ENCODE measurements around the gene FAAP100.

The FAAP100 gene

DNA sequence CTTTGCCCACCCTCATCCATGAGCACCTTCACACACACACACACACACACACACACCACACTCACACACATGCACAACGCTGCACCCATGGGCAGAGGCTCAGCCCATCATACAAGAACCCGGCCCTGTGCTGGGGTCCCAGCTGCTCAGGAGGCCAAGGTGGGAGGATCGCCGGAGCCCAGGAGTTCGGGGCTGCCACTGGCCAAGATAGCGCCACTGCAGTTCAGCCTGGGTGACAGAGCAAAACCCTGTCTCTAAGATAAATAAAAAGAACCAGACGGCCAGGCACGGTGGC lies 27.3 kb downstream of the FAAP100 start:
- no peak for DNase-seq (ENCODE audit: low read depth)

DNA sequence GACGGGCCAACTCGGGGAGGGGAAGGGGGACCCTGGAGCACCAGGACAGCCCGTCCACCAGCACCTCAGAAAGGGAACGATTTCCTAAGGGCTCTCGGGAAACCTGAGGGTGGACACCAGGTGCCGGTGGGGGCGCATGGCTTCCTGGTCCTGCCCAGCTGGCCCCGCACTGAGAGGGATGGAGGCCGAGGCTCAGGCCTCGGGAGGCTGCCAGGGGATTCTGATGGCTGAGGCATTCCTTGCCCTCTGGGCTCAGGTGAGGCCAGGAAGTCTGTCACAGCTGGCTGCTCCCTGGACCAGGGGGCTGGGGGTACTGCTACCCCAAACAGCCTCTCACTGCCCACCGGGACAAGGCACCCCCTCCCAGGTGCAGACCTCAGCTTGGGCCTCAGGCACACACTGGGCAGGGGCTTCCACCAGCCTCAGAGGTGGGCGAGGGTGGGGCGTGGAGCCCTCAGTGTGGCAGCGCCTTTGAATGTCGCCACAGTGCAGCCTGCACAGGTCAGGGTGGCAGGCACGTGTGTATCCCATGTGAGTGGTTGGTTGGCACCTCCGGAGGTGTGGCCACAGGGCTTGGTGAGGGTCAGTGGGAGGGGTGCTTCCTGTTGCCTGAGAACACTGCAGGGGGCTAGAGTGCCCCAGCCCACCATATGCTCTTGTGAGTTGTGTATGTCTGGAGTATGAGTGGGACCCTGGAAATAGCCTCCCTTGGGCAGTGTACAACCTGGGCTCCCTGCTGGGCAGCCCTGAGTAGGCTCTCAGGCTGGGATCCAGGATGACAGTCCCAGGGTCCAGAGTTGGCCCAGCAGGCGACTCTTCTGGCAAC lies 27.9 kb downstream of the FAAP100 start:
- no peak for DNase-seq (ENCODE audit: low read depth)

DNA sequence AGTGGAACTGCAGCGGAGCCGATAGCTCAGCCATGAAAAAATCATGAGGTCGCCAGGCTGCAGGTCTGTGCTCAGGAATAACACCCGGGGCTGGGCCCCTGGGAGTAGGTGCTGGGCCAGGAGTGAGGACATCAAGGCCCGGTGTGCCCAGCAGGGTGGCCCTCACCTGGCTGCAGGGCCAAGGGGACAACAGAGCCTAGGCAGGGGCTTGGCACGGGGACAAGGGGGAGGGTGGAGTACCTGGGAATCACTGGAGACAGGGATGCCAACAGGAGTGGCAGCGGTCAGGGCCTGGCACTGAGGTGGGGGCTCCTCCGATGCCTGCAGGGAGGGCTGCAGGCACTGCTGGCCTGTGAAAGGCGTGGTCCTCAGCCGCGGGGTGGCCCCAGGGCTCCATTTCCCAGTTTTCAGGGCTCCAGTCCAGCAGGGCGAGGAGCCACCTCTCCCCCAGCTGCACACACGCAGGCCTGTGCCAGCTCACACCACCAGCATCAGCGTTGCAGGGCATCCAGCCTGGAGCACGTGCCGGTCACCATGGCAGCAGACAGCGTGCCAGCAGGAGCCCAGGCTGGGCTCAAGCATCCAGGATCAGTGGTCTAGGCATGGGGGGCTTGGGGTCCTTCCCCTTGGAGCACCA lies 28.6 kb downstream of the FAAP100 start:
- DNase-seq (ENCODE audit: low read depth): no peak

DNA sequence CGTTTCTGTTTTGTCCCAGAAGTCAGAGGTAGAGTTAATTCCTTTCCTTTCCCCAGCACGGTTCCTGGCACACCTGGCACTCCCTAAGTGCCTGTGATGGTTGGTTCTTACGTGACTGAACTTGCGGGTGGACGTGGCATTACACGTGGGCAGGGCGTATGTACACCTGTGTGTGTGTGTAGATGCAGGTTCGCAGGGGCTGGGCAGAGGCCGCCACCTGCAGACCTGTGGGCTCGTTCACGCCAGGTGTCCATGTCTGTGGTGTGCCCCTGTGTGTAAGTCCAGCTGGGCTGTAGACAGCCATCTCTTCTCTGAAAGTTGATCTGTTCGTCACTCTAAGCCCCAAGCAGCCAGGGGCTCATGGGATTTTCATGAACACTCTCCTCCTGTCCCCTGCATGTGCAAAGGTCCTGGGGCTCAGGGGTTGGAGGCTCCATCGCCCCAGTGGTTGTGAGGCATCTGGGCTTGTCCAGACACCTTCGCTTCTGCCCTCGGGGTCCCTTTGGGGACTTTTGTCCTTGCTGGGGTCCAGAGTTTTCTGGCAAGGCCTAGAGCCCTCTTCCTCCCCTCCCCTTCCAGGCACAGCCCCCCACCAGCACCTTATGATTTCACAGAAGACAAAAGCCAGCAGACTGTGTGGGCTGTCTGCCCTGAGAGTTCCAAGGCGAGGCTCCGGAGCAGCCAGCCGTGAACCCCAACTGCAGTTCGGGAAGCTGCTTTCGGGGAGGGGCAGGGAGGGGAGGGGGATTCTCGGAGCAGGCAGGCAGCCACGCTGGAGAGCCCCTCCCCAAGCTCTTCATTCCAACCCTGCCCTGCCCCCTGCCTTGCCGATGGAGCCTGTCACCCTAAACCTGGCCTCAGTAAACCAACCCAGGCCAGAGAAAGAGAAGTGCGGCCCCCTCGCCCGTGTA lies 29.4 kb downstream of the FAAP100 start:
- no peak for DNase-seq (ENCODE audit: low read depth)

DNA sequence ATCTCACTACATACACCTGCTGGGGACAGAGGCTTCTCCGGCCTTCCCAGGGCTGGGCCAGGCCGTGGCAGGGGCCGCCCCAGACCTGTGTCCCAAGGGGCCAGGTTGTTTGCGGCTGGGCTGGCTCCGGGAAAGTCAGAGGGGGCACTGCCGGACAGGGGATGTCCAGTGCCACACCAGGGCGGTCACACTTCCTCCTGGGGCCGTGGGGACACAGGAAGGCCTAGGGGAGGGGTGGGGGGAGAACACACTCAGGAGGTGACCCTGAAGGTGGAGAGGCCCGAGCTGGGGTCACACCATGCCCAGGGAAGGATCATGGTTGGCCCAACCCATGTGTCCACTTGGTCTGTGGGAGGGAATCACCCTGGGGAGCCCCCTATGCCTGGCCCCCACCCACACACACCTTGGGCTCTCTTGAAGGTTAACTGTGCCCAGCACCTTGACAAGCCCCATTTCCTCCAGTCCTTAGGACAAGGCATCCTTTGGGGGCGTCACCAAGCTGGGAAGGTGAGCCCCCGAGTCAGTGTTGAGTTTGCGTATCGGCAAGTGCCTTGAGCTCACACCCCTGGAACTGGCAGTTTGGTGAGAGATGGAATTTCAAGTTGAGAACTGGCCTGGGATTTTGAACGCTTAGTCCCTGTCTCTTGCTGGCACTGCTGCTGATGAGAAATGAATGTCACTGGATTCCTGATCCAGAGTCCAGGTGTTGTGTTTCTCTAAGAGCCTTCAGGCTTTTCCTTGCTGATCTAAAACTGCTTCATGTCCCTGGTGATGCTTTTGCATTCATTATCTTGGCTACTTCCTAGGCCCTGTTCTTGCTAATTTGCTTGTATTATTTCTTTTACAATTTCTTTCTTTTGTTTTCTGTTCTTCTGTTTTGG lies 31.9 kb downstream of the FAAP100 start:
- no peak for DNase-seq (ENCODE audit: low read depth)

DNA sequence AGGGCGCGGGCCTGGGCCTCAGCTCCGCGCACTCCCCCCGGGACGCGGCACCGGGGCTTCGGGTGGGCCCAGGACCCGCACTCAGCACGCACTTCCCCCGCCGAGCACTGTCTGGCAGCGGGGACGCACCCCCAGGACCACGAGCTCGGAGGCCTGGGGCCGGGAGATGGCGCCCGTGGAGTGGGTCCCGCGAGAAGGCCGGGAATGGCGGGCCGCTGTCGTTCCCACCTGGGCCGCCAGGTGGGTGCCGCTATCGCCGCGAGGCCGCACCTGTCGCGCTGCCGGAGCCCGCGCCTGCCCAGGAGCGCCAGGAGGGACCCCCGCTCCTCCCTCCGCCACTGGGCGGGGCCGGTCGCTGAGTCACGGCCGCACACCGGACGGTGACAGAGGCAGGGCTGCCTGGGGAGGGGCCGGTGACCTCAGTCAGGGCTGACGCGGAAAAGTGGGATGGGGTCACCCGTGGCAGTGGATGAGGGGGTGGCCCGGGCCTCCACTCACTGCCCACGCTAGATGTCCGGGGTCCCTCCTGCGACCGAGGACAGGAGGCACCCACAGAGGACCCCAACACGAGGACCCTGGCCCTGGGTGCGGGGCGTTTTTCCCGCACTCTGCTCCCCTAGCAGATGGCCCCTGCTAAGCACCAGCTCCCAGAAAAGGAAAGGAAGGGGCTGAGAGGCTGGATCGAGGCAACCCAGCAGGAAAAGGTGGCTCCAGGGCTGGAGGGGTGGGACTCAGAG lies 32.7 kb downstream of the FAAP100 start:
- peak; percentile 64 for DNase-seq (ENCODE audit: low read depth)

DNA sequence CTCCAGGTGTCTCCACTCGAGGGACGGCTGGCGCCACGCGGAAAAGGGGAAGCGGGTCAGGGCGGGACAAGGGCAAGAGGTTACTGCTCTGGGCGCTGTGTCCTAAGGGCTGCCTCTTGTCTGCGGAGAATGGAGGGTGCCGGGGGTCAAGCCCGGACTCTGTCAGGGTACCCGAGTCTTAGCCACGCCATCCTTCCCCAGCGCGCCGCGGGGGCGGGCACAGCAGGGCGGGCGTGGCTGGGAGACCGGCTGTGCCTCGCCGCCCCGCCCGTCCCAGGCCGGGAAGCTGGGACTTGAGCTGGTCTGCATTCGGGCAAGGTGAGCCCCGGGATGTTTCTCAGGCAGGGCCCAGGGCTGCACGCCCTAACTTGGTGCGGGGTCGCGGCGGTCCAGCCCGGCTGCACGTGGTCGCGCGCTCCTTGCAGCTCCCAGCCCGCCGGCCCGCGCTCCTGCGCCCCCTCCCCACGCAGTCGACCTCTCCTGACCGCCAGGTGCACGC lies 33.3 kb downstream of the FAAP100 start:
- no peak for DNase-seq (ENCODE audit: low read depth)

DNA sequence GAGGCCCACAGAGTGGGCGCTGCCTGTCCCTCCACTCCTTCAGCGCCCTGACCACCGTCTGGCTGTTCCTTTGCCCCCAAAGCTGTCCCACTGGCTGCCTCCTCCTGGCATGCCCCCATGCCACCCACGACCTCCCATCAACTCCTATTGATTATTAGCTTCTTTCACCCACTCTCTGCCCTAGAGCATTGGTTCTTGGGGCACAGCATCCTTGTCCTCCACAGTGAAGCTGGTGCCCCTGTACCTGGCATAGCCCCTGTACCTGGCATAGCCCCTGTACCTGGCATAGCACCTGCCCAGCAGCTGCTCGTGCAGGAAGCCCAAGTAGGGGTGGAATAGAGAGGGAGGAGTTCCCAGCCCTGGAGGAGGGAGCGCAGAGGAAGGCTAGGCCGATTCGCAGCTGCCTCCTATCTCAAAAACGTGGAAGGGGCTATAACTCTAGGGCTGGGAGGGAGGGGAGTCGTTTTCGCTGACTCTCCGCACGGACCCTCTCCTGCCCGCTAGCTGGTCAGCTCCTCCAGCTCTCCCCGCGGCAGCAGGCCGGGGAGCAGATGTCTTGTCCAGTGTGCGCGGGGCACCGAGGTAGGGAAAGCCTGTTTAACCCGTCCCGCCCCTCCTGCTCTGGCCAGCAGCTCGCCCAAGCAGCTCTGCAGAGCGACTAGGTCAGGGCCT lies 33.9 kb downstream of the FAAP100 start:
- no peak for DNase-seq (ENCODE audit: low read depth)

DNA sequence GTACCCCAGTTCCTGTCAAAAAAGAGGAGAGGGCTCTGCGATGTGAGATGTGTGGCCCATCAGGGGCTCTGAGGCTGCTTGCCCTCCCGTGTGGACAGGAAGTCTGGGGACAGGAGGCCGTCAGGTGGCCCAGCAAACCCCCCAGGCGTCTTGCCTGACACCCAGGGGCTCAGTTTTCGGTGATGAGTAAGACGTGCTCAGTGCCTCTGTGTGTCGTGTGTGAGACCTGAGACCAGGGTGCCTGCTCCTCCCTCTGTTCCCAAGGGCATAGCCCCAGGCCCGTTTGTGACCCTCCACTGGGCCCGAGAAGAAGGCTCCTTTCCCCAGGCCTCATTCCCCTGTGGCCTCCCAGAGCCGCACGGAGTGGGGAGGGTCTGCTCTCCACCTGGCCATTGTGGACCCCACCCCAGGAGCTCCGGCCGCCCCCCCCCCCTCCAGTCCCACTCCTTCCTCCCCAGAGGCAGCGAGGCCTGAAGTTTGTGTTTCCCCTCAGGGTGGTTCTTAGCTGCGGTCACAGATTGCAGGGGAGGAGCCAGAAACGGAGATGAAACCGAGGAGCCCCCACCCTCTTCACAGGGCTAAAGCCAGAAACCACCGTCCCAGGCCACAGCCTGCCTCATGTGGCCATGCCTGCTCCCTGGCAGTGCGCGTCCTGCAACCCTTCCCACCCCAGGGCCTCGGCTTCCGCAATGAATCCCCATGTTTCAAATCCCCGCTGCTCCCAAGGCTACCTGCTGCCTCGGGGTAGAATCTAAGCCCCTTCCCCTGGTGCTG lies 34.6 kb downstream of the FAAP100 start:
- no peak for DNase-seq (ENCODE audit: low read depth)

DNA sequence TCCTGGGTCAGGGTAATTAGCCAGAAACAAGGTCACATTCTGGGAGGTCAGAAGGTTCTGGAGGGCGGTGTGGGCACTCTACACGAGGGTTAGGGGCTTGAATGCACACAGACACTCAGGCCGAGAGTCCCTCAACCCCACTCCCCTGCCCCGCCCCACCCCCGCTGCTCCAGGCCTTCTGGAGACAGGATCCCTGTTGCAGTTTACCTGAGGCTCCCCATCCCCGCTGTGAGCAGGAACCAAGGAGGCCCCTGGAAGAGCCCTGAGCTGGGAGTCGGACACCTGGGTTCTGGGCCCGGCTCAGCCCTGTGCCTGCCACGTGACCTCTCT lies 35.2 kb downstream of the FAAP100 start:
- DNase-seq (ENCODE audit: low read depth): no peak

DNA sequence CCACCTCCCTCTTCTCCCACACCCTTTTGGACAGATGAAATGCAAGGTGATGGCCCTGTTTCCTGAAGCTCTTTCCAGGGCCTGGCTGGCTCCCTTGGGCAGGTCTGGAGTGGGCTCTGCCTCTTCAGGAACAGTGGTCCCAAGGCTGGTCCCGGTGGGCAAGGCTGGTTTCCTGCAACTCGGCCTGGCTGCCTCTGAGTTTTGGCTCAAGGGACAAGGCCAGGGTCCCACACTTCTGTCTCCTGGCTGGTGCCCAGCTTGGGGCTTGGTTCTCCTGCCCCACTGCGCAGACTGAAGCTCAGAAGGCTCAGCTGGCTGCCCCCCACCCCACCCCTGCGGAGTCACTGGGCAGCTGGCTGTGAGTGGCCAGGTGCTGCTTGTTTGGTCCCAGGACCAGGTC lies 35.7 kb downstream of the FAAP100 start:
- no peak for DNase-seq (ENCODE audit: low read depth)

DNA sequence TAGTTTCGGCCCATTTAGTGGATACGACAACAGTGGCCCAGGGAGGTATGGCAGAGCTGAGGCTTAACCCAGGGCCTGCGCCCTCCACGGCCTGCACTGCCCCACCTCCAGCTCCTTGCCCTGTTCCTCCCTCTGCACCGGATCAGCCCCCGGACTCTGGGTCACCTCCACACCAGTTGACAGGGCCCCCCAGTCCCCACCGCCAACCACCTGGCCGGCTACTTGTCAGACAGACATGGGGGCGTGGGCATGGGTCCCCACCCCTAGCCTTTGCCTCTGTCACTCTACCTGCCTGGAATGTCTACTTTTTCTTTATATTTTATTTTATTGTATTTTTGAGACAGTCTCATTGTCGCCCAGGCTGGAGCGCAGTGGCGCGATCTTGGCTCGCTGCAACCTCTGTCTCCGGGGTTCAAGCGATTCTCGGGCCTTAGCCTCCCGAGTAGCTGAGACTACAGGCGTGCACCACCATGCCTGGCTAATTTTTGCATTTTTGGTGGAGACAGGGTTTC lies 36.6 kb downstream of the FAAP100 start:
- DNase-seq (ENCODE audit: low read depth): no peak

DNA sequence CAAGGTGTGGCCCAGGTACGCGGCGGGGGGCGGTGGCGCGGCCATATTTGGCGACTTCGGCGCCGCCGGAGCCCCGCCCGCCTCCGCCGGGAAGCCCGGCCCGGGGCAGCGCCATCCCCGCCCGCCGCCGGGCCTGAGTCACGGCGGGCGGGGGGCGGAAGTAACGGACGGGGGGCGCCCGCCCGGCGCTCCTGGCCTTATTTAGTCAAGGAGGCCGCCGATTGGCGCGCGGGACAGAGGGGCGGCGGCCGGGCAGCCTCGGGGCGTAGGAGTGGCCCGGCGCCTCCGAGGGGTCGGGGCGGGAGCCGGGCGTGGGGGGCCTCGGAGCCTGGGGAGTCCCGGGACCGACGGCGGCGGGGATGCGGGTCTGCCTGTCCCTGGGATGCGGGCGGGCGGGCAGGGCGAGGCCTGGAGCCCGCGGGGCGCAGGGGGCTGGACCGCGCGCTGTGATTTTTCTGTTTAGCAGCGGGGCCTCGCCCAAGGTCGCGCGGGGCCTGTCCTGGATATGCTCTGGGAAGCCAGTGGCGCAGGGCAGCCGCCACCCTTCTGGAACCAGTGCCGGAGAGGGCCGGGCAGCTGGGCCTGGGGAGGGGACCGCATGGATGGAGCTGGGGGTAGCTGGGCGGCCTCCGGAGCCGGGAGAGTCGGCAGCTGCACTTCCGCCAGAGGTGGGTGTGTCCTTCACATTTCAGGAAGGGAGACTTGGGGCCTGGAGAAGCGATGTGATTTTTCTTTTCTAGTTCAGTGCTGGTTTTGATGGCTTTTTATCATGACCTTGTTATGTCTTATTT lies 37.2 kb downstream of the FAAP100 start:
- peak; percentile 43 for DNase-seq (ENCODE audit: low read depth)

DNA sequence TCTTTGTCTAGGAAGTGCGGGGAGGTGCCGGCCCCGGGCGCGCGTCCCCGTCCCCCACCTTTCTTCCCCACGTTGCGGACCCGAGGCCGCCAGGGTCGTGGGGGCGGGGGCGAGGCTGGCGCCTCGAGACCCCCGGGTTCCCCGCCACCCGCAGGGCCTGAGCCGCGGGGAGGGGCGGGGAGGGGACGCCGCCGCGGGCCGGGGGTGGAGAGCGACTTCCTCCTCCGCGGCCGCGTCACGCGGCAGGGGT lies 37.7 kb downstream of the FAAP100 start:
- DNase-seq (ENCODE audit: low read depth): no peak

DNA sequence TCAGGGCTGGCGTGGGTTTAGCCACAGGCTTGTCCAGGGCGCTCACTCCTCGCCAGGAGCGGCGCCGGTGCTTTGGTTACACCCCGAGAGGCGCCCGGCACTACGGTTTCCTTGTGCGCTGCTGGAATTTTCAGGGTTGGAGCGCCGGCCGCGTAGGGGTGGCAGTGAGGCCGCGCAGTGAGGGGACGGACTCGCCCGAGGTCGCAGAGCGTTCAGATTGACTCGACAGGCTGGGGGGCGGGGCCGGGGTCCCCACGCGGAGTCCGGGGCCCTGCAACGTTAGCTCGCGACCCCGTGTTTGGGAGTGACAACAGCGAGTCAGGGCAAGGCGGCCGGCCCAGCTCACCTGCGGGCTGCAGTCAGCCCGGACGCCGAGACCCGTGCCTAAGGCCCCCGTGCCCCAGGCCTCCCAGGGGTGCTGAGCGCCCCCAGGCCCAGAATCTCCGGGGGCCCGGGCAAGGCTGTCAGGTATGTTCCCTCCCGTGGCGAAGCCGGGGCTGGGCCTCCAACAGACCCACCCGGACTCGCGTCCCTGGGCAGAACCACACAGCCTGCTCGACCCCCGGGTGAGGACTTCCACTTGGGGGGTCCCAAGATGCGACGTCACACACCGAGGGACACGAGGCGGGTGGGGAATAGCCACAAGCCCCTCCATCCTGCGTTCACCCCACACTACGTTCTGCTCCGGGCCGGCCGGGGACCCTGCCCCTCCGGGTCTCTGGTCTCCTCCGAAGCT lies 38.2 kb downstream of the FAAP100 start:
- DNase-seq (ENCODE audit: low read depth): no peak

DNA sequence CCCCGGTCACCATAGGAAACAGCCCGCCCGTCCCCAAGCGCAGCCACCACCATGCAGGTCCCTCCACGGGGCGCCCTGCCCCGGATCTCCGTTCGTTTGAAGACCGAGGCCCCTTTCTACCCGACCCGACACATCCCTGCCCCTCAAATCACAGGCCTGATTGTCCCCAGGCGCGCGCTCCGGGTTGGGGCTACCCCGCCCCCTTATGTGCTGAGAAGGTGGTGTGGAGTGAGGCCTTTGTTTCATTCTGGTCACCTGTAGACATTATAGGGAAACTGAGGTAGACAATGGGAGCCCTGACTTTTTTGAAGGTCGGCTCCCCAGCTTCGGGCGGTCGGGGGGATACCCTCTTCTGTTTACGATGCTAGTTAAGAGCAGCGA lies 38.8 kb downstream of the FAAP100 start:
- no peak for DNase-seq (ENCODE audit: low read depth)

DNA sequence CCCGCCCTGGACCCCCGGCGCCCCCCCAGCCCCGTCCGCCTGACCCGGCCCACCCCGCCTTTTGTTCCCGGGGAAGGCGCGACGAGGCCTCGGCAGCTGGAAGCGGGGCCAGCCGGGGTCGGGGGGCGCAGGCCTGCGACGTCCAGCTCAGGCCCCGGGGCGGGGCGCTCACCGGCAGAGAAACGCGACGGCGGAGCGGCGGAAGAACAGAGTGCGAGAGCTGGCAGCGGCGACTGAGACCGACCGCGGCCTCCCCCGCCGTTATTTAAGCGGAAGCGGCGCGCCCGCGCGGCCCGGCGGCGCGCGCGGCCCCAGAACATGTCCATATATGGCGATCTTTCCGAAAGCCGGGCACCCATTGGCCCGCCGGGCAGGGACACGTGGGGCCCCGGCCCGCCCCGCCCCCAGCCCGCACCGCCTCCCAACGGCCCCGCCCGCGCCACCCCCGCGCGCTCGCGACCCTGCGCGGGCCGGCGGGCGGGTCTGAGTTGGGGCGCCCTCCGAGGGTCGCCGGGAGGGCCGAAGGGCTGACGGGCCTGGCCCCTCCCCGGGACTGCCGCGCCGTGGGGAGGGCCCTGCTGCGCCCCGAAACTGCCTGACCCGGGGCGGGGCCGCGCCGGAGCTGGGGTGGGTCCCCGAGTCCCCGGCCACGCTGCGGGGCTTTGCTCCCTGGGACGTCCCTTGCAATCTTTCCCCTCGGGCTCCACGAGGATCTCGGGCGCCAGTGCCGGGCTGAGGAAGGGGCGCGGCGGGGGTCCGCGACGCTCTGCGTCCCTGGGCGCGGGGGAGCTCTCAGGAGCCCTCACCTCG lies 39.4 kb downstream of the FAAP100 start, which contains the start of gene ACTG1:
TSS of gene ACTG1 (minus strand) at position 238 of the 810 bp plus-strand sequence. CDS start 445 bp downstream, outside the sequence.
- DNase-seq (ENCODE audit: low read depth): peak; percentile 88

All from T follicular helper cell (primary cell).